GM18873 (cell line): ENCODE measurements around the gene SELL.
"Not testable (repeated sequence)": the region's sequence is repeated elsewhere in the genome, so short reads cannot be mapped to it uniquely, and the experiment has no call there.

Experiments
- ATAC-seq: cut with Tn5 transposase; IDR thresholded peaks from one replicate; pipeline ENCODE4 v1.9.1; 2021; ENCODE audit warnings: mild to moderate bottlenecking, moderate library complexity, moderate number of reproducible peaks; ENCODE audit not compliant: unreplicated experiment, low FRiP score

The SELL gene

DNA sequence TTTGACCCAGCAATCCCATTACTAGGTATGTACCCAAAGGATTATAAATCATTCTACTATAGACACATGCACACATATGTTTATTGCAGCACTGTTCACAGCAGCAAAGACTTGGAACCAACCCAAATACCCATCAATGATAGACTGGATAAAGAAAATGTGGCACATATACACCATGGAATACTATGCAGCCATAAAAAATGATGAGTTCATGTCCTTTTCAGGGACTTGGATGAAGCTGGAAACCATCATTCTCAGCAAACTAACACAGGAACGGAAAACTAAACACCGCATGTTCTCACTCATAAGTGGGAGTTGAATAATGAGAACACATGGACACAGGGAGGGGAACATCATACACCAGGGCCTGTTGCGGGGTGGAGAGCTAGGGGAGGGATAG, 41.2 kb downstream of the SELL start:
- not testable (repeated sequence) for ATAC-seq

- ATAC-seq, result not testable (repeated sequence)
These were observed 43.5 kb downstream of the SELL start for GRCh38 chr1:169667699-169668596.

DNA sequence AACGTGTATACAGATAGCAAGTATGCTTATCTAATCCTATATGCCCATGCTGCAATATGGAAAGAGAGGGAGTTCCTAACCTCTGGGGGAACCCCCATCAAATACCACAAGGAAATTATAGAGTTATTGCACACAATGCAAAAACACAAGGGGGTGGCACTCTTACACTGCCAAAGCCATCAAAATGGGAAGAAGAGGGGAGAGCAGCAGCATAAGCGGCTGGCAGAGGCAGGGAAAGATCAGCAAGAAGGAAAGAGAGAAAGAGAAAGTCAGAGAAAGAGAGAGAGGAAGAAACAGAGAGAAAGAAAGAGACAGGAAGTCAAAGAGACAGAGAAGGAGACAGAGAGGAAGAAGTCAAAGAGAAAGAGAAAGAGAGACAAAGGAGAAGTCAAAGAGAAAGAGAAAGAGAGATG, 44.2 kb downstream of the SELL start:
- ATAC-seq, result not testable (repeated sequence)

GRCh38 chr1:169662680-169663079, 48.7 kb downstream of the SELL start:
- ATAC-seq, result not testable (repeated sequence)

- not testable (repeated sequence) for ATAC-seq
These were observed 50.4 kb downstream of the SELL start for GRCh38 chr1:169661066-169661465.

GRCh38 chr1:169658777-169659176, 52.6 kb downstream of the SELL start:
- ATAC-seq, result not testable (repeated sequence)

- no peak for ATAC-seq
These were observed 57.5 kb downstream of the SELL start for GRCh38 chr1:169653873-169654272.

DNA sequence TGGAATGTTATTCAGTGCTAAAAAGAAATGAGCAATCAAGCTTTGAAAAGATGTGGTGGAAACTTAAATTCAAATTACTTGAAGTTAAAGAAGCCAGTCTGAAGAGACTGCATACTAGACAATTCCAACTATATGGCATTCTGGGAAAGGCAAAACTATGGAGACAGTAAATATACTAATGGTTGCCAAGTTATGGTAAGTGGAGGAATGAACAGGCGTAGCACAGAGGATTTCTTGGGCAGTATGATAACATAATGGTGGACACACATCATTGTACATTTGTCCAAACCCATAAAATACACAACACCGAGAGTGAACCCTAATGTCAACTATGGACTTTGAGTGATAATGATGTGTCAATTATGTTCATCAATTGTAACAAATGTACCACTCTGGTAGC, 60.4 kb downstream of the SELL start:
- ATAC-seq, result no peak

DNA sequence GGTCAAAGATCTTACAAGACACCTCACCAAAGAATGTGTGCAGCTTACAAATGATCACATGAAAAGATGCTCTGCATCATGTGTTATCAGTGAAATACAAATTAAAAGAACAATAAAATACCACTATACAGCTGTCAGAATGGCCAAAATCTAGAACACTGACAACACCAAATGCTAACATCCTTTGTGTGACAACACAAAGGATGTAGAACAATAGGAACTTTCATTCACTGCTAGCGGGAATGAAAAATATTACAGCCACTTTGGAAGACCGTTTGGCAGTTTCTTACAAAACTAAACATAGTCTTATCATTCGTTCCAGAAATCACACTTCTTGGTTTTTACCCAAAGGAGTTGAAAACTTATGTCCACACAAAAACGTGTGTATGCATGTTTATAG, 60.9 kb downstream of the SELL start:
- ATAC-seq, result no peak

DNA sequence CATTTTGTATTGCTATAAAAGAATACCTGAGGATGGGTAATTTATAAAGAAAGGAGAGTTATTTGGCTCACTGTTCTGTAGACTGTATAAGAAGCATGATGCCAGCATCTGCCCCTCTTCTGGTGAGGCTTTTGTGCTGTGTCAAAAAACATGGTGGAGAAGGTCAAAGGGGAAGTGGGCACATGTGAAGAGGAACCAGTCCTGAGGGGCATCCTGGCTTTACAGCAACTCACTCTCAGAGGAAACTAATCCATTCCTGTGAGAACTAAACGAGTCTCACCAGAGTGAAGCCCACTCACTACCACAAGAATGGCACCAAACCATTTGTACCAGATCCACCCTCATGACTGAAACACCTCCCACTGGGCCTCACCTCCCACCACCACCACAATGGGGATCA, 62.7 kb downstream of the SELL start:
- no peak for ATAC-seq

GRCh38 chr1:169648187-169648586, 63.2 kb downstream of the SELL start:
- no peak for ATAC-seq

DNA sequence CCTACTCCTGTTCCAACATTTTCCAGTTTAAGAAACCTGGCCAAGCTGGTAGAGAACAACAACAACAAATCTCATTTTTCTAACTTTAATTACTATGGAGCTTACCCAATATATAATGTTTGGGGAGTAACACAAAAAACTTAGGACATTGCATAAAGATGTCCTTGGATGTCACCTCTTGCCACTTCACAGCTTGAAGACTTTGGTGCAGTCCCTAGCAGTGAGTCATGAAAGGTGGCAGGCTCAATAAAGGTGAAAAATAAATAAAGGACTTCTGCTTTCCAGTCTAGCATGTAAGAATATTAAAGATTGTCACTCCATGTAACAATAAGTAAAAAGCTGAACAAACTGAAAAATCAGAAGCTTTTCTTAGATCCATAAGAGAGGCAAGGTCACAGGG, 63.9 kb downstream of the SELL start:
- ATAC-seq, result no peak

GRCh38 chr1:169644297-169644696, 67.1 kb downstream of the SELL start:
- no peak for ATAC-seq
